Urothelium cell line (cell line): ENCODE results near the gene PRPF18.

ENCODE experiments used
- DNase-seq: peaks from one replicate; pipeline ENCODE4 v3.0.0; 2011; ENCODE audit warnings: low spot score, mixed read lengths
- FAIRE-seq: peaks from 2 replicates; lab custom pipeline; 2011; peaks lifted over from hg19 to GRCh38; lab: Jason Lieb, UNC

PRPF18 gene

GRCh38 chr10:13637303-13637856, 50.6 kb downstream of the PRPF18 start:
- DNase-seq (no peak), FAIRE-seq (no peak)

GRCh38 chr10:13637894-13638293, 51.1 kb downstream of the PRPF18 start:
- DNase-seq (no peak), FAIRE-seq (no peak)

DNA sequence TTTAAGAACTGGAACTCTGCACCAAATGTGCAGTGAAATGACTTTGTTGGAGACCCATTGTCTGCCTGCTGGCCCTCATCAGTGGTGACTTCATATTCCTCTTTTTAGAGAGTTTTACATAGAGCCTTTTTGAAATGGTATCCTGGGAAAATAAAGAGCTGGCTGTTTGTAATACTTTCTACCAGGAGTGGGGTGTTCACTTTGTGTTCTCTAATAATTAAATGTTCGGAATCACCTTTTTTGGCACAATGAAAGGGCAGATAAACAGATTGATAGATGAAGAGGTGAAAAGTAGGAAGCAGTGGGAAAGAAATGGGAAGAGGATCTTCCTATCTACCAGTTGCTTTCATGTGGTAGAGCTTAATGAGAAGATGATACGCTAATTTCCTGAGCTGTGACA, 55.5 kb downstream of the PRPF18 start:
- FAIRE-seq (no peak), DNase-seq (no peak)

DNA sequence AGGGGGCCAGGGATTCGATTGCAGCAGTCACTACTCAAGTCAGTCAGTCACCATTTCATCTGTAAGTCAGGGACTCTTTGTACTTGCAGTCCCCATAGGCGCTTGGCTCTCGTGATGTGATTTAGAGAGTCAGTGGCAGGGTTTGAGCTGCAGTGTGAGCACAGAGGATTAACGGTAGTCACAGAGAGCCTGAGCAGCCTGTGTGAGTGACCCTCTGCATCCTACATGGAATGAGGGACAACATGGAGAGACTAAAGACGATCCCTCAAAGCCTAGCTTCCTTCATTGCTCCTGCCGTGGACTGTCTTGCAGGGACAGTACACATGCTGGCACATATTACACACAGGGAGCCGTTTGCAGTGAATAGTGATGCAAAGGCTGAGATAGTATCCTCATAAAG, 56.3 kb downstream of the PRPF18 start:
- DNase-seq = no peak
- FAIRE-seq = no peak

DNA sequence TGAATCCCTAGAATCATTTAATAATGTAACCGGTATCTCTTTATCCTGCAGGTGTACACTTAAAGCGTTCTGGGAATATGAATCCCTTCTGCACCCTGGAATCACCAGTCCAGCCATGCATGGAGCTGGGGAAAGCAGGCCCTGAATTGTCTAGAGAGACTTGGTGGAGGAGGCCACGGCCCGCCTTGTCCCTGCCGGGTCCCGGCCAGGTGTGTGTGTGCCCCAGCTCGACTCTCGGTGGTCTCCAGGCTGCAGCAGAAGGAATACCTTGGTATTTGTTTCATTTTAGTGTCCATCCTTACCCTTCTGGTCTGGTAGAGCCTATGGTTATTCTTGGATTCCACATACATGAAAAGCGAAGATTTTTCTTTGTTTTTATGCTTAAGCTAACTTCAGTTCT, 58.1 kb downstream of the PRPF18 start:
- FAIRE-seq (no peak), DNase-seq (no peak)

GRCh38 chr10:13648425-13648824, 61.7 kb downstream of the PRPF18 start:
- FAIRE-seq (no peak), DNase-seq (no peak)

DNA sequence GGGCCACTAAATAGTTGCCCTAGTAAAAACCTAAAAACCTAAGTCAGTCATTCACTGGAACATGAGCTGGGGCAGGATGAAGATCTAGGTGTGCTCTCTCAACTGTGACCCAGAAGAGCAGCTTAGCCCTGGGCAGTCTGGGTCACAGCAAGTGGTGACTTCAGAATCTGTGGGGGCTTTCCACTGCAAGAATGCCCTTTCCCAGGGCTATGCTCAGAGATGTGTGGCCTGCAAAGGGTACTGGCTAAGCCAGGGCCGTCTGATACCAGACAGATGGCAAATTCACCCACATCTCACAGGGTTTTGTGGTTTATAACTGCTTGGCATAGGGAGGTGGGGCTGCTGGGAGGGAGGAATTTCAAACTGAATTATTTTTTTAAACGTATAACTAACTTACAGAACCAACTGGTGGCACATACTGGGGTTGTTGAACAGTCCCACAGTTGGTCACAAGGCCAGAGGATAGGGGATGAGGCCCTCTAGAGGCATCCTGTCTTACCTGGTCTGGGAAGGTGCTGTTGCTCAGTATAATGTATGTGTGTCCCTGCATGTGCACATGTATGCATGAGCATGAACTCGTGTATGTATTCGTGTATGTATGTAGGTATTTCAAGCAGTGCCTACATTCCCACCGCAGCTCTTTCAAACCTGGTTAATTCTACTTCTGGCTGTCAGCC, 63.2 kb downstream of the PRPF18 start:
- DNase-seq (no peak), FAIRE-seq (peak; percentile 53)

DNA sequence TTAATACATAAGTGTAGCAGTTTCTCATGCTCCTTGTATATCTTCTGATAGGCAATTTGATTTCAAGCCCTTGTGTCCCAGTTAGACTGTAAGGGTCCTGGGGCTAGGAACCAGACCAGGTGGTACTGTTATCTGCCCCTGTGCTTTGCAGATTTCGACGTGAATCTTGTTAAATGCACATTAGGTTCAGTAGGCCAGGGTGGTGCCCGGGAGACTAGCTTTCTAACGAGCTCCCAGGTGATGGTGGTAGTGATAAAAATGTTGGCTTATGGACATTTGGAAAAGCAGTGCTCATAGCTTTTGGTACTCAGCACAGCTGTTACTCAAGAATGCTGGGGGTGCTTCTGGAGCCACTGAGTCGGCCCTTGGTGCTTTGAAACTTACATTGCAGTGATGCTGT, 64.2 kb downstream of the PRPF18 start:
- DNase-seq = no peak
- no peak for FAIRE-seq

DNA sequence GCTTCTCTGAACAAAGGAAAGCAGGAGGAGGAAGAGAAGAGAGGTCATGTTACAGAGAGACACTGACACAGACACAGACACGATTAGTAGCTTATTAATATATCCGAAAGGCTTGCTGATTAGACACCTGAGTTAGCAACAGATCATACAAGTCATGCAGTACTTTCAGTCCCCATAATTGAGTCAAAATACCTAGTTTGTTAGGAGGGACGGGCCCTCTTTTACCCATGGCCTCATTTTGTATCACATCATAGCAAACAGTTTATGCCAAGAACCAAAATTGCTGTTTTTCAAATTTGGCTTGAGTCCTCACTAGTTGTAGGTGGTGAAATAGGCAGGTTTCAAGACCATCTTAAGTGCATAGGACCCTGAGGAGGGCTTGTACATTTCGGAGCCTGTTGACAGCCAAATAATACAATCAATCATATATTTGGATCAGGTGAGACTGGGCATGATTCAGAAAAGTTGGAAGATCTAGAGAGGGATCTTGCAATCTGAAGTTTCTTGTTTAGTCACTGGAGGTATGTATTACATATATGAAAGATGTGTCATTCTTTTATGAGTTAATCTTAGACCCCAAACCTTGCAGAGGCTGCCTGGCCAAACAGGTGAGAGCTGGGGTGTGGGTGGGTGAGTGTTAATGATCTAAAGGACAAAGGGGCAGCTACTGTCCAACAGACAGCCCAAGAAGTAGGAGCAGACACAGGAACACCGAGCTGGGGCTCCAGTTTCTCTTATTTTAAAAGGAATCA, 65.4 kb downstream of the PRPF18 start:
- DNase-seq (no peak), FAIRE-seq (no peak)

GRCh38 chr10:13652860-13653259, 66.1 kb downstream of the PRPF18 start:
- no peak for DNase-seq
- no peak for FAIRE-seq

DNA sequence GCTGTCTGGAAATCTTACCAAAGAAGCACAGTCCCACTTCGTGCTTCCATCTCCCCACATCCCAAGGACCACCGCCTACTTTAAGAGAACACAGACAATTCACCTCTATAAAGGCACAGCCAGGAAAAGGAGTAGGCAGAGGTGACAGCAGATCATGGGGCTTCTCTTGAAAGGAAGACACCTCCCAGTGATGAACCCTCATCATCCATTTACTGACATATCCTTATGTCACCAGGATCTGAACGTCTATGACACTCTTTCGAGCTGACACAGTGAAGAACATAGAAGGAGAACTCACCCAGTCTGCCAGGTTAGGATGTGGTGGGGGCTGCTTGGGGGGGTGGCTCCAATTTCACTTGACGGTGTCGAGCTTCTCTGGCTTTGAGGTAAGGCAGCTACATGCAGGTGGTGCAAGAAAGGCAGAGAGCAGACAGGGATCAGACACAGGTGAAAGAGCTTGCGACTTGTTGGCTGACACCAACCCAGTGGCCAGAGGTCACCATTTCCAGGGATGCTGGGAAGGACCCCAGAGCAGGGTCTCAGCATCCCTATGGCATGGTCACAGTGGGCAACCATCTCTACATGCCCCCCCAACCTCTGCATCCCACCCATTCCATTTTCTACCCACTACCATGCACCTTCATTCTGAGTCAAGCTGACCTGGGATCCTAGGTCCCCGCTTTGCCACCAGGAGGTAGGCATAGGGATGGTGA, 67.5 kb downstream of the PRPF18 start:
- FAIRE-seq (peak; percentile 27), DNase-seq (no peak)

- DNase-seq (no peak), FAIRE-seq (no peak)
Measured at GRCh38 chr10:13654846-13655245, 68.1 kb downstream of the PRPF18 start.

- no peak for FAIRE-seq
- no peak for DNase-seq
Measured at GRCh38 chr10:13656337-13657100, 69.8 kb downstream of the PRPF18 start.

GRCh38 chr10:13657101-13657680, 70.4 kb downstream of the PRPF18 start:
- DNase-seq = no peak
- FAIRE-seq = no peak

- FAIRE-seq (no peak), DNase-seq (no peak)
Measured at GRCh38 chr10:13658264-13658663, 71.5 kb downstream of the PRPF18 start.

- DNase-seq (no peak), FAIRE-seq (no peak)
Measured at GRCh38 chr10:13658871-13659685, 72.3 kb downstream of the PRPF18 start.

DNA sequence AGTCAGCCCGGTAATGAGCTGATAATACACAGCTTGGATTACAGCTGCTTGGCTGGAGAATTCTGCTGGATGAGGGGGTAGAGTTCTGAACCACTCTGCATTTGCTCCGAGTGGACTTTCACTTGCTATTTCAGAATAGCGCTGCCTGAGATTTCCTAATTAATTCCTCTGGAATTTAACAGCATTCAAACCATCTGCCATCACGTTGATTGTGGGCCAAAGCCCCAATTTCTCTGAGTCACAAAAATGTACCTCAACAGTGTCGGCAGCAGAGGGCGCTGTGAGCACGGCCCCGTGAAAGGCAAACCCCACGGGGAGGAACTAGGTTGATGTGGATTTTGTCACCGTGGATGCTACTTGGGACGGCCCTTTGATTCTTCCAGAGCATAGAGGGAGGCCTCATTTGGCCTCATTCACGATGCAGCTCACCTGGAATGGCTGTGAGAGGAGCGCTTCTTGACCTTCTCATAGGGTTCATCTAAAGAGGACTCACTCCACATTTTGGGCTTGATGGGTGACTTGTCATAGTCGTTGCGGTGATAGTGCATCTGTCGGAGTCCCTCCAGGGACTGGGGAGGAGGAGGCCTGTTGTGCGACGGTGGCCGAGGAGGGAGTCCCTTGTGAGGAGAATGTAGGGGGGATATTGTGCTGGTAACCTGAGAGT, 73.3 kb downstream of the PRPF18 start:
- FAIRE-seq = peak; percentile 79

DNA sequence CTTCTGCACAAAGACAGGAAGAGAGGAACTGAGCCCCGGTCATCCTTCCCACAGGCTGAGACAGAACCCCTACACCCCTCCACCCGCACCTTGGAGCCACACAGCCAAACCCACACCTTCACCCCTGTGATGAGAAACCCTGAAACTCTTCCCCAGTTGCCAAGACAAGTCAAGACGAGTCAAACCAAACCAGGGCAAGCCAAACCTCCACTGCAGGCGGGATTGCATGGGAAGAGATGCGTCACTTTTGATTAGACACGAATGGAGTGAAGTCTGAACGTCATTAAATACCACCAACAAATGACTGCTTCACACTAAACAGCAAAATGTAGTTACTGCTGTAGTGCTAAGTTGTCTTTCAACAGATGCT, 73.8 kb downstream of the PRPF18 start:
- DNase-seq (no peak), FAIRE-seq (no peak)

More for the DNA sequence above, 73.3 kb downstream of the PRPF18 start:
- peak; percentile 73 for DNase-seq

- DNase-seq (no peak), FAIRE-seq (no peak)
Measured at GRCh38 chr10:13661256-13661655, 74.5 kb downstream of the PRPF18 start.
